ENCODE data around the gene PLA2G2D.

Gene PLA2G2D

GRCh38 chr1:20119347-20119746 lies at the start of gene PLA2G2D:
Gene PLA2G2D (minus strand): TSS chr1:20119536. CDS start chr1:20119498, 38 bp downstream.
- DNase-seq, result no peak

GRCh38 chr1:20168564-20169491 lies 49.5 kb upstream of the PLA2G2D start:
- DNase-seq, result no peak

GRCh38 chr1:20167126-20167525 lies 47.8 kb upstream of the PLA2G2D start:
- DNase-seq, result no peak

DNA sequence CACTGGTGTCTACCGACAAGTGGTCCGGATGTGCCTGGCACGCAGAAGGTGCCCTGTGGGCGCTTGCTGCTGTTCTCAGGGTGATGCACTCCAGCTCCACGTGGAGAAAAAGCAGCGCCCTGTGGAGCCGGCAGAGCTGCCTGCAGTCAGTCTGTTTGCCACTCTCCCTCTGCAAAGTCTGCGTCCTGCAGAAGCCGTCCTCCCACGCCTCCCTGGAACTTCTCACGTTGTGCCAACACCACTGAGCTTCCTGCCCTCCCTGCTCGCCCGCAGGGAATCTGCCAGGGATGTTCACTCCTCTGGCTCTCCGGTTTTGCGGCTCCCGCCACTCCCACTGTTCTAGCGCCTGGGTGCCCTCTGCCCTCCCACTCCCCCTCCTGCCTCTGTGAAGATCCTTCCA lies 46.7 kb upstream of the PLA2G2D start:
- no peak for DNase-seq

DNA sequence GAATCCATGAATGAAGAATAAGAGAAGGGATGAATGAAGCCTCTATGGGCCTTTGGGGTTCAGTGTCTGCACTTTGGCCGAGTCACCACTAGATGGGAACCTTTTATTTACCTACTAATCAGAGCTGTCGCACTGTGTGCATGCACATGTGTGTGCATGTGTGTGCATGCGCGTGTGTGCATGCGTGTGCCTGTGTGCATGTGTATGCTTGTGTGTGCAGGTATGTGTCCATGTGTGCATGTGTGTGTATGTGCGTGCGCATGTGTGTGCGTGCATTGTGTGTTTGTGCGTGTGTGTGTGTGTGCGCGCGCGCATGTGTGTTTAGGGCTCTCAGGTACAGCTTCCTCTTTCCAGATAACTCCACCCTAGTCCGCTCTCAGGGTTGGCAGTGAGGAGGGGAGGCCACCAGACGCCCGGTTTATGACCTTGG lies 46.2 kb upstream of the PLA2G2D start:
- peak; percentile 46 for DNase-seq

GRCh38 chr1:20164694-20165202 lies 45.4 kb upstream of the PLA2G2D start:
- no peak for DNase-seq

DNA sequence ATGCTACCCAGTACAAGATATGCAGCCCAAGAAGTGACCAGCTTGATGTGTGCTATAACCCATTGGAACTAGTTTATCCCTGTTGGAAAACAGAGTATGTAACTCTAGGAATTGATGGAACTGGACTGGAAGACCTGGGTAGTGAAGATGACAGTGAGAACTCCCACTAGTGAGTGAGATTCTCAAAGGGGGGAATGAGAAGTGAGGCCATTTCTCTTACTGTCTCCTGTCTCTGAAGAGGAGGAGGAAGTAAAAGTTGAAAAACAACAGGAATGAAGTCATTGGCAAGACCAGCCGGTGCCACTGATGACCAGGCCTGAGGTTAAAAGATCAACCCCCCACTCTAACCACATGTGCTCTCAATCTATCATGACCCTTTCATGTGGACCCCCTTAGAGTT lies 40.7 kb upstream of the PLA2G2D start:
- no peak for DNase-seq

DNA sequence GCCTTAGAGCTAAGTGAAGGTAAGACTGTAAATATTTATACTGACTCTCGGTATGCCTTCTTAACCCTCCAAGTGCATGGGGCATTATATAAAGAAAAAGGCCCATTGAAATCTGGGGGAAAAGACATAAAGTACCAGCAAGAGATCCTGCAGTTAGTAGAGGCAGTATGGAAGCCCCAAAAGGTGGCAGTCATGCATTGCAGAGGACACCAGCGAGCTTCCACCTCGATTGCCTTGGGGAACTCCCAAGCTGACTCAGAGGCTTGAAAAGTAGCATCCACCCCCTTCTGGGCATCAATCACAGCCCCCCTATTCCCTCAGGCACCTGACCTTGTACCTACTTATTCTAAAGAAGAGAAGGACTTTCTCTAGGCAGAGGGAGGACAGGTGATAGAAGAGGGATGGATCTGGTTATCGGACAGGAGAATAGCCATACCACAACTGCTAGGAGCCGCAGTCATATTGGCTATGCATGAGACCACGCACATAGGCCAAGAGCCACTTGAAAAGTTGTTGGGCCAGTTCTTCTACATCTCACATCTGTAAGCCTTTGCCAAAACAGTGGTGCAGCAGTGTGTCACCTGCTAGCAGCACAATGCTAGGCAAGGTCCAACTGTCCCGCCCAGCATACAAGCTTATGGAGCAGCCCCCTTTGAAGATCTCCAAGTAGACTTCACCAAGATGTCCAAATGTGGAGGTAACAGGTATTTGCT lies 39.2 kb upstream of the PLA2G2D start:
- DNase-seq, result no peak

DNA sequence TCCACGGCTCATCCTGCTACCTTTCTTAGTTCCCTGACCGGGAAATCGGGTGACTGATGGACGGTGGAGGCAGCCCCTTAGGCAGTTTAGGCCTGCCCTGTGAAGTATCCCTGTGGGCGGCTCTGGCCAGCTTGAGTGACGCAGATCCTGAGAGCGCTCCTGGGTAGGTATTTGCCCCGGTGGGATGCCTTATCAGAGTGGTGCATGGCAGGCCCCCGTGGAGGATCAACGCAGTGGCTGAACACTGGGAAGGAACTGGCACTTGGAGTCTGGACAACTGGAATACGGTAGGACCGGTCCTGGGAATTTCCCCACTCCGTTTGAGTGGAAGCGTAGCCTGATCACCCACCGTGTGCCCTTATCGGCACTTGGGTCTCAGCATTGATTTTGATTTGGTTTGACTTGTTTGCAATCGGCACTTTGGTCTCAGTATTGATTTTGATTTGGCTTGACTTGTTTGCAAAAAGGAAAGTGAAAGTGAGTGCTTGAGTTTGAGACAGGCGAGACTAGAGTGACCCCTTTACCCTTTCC lies 35.0 kb upstream of the PLA2G2D start:
- DNase-seq, result no peak

GRCh38 chr1:20153000-20153418 lies 33.7 kb upstream of the PLA2G2D start:
- peak; percentile 47 for DNase-seq

DNA sequence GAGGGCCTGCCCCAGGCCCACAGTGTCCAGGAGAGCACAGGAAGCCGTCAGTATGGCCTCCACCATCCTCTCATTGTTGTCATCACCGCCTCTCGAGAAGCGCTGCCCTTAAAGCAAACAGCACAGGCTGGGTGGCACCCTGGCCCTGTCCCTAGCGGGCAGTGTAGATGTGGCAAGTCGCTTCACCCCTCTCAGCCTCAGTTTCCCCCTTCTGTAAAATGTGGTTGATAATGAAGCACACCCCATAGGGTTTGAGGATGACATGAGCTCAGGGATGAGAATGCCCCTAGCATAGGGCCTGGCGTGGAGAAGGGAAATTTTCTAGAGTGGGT lies 33.2 kb upstream of the PLA2G2D start:
- no peak for DNase-seq

- DNase-seq, result peak; percentile 48
These were observed 32.7 kb upstream of the PLA2G2D start for GRCh38 chr1:20151906-20152598.

GRCh38 chr1:20150969-20151368 lies 31.6 kb upstream of the PLA2G2D start:
- DNase-seq, result no peak

DNA sequence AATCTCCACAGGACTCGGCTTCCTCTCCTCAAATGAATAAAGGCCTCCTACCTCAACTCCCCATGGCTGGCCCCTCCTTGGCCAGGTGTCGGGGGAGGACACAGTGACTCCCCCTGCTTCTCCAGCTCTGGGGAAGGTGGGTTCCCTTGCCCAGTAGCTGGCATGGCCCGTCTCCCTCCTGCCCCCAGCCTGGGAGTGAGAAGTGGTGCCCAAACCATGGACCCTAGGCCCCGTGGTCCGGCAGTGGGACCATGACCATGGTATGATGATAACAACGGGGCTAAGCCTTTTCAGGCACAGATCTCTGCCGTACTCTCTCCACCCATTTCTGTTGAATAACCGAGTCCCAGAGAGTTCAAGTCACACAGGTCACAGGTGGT lies 31.0 kb upstream of the PLA2G2D start:
- no peak for DNase-seq

DNA sequence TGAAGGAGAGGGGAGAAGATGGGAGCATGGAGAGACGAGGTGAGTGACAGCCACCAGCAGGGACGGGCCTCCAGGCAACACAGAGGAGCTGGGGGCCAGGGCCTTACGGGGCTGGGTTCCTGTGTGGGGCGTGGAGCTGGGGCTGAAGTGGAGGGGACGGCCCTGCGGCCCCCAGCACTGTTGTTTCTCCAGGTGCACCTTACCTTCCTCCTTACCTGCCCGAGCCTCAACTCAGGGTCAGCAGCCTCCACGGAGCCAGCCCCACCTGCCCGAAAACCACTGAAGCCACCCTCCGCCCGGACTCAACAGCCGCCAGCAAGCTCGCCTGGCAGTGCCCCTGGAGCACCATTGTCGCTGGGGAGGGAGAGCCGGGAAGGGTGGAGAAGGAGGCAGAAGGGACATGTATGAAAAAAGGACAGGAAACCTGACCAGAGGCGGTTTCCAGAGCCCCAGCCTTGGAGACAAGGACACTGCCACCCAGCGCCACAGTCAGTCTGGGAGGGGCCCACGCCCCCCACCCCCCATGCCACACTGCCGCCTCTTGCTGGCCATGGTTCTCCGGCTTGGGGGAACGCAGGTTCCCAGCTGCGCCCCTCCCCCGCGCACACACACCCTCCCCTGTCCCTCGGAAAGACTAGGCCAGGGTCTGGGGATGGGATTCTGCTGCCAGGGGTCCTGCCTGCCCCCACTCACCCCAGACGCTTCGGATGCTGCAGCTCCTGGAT lies 30.4 kb upstream of the PLA2G2D start:
- no peak for DNase-seq

GRCh38 chr1:20148571-20149500 lies 29.5 kb upstream of the PLA2G2D start:
- DNase-seq, result no peak

GRCh38 chr1:20147846-20148570 lies 28.7 kb upstream of the PLA2G2D start:
- no peak for DNase-seq

GRCh38 chr1:20143734-20144565 lies 24.6 kb upstream of the PLA2G2D start:
- DNase-seq, result no peak

DNA sequence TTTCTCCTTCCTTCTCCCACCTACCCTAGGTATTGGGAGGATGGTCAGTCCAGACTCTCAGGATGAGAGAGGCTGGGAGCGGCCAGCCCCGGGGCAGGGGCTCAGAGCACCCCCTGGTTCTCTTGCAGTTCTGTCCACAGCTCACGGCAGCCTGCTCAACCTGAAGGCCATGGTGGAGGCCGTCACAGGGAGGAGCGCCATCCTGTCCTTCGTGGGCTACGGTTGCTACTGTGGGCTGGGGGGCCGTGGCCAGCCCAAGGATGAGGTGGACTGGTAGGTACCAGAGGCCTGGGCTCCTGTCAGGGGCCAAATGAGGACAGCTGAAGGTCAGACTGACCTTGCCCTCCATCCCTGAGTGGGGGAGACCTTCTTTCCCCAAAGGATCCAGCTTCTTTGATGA lies 24.0 kb upstream of the PLA2G2D start:
- no peak for DNase-seq

Data from GDM1 (cell line).